CD4-positive, alpha-beta T cell treated with Interleukin-2 at 100 ng/mL for 4 hours (primary cell): ENCODE data around the gene MED8.

Source experiments
- DNase-seq: peaks from one replicate; pipeline ENCODE4 v3.0.0-alpha.2; 2020; ENCODE audit warnings: low spot score

MED8 gene

DNA sequence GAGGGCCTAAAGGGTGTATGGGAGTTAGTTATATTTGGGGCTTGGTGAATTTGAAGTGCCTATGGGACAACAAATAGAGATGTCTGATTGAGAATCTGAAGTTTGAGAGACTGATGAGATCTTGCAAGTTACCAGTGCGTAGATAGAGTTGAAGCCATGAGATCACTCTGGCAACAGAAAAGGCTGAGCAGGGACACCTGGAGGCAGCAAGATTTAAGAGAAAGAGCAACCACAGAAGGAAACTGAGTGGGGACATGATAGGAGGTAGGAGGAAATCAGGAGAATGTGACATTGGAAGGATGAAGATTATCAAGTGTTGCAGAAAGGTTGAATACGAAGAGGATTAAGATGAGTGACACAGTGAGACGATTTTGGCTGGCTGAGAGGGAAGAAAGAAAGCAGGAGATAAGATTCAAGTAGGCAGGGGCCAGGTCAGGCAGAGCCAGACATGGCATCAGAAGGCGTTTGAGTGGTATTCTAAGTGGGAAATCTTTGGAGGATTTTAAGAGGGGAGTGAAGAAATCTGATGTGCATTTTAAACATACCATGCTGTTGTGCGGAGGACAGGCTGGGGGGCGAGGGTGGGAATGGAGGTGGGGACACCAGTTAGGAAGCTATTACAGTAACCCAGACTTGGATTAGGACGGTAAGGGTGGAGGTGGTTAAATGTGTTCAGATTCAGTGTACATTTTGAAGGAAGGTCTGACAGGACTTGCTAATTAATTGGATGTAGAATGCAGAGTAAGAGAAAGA lies 55.0 kb downstream of the MED8 start:
- DNase-seq: no peak
